ENCODE data around the gene SORT1.
"Not testable (repeated sequence)": the region's sequence is repeated elsewhere in the genome, so short reads cannot be mapped to it uniquely, and the experiment has no call there.

SORT1 gene

GRCh38 chr1:109338091-109338490 is 59.6 kb downstream of the SORT1 start:
- no peak for DNase-seq

- DNase-seq = no peak
Measured at GRCh38 chr1:109335091-109335490, 62.6 kb downstream of the SORT1 start.

GRCh38 chr1:109331113-109331512 is 66.6 kb downstream of the SORT1 start:
- DNase-seq = no peak

GRCh38 chr1:109327285-109327684 is 70.4 kb downstream of the SORT1 start:
- no peak for DNase-seq

GRCh38 chr1:109322974-109323373 is 74.7 kb downstream of the SORT1 start:
- no peak for DNase-seq

GRCh38 chr1:109319114-109319513 is 78.6 kb downstream of the SORT1 start:
- DNase-seq = no peak

GRCh38 chr1:109316506-109316905 is 81.2 kb downstream of the SORT1 start:
- no peak for DNase-seq

GRCh38 chr1:109315288-109315687 is 82.4 kb downstream of the SORT1 start:
- DNase-seq = no peak

GRCh38 chr1:109314795-109315194 is 82.9 kb downstream of the SORT1 start:
- no peak for DNase-seq

- DNase-seq = no peak
Measured at GRCh38 chr1:109312978-109313775, 84.5 kb downstream of the SORT1 start.

- DNase-seq = no peak
Measured at GRCh38 chr1:109312246-109312645, 85.5 kb downstream of the SORT1 start.

- no peak for DNase-seq
Measured at GRCh38 chr1:109309347-109309746, 88.4 kb downstream of the SORT1 start.

- DNase-seq = no peak
Measured at GRCh38 chr1:109307274-109308021, 90.3 kb downstream of the SORT1 start.

- DNase-seq = no peak
Measured at GRCh38 chr1:109306832-109307273, 90.9 kb downstream of the SORT1 start, which contains the start of gene MYBPHL. Gene MYBPHL (minus strand): TSS chr1:109307011. CDS start chr1:109306991, 20 bp downstream.

- DNase-seq = not testable (repeated sequence)
Measured at GRCh38 chr1:109305991-109306390, 91.7 kb downstream of the SORT1 start.

- no peak for DNase-seq
Measured at GRCh38 chr1:109304226-109304920, 93.3 kb downstream of the SORT1 start.

GRCh38 chr1:109301874-109302273 is 95.8 kb downstream of the SORT1 start:
- DNase-seq = no peak

GRCh38 chr1:109300650-109301151 is 97.0 kb downstream of the SORT1 start:
- DNase-seq = no peak

- no peak for DNase-seq
Measured at GRCh38 chr1:109299558-109300343, 98.0 kb downstream of the SORT1 start.

- DNase-seq = no peak
Measured at GRCh38 chr1:109298666-109299557, 98.8 kb downstream of the SORT1 start.

- DNase-seq = no peak
Measured at GRCh38 chr1:109296782-109297181, 100.9 kb downstream of the SORT1 start.
